HG03442 (cell line): Measurements from ENCODE around the gene MYOD1.
A peak's percentile ranks its signal among the peaks of the same experiment; 100 is the strongest.

Source experiments
- ATAC-seq: cut with Tn5 transposase; IDR thresholded peaks from one replicate; pipeline ENCODE4 v1.9.1; 2021; ENCODE audit warnings: mild to moderate bottlenecking, moderate library complexity; ENCODE audit not compliant: unreplicated experiment

MYOD1 gene

DNA sequence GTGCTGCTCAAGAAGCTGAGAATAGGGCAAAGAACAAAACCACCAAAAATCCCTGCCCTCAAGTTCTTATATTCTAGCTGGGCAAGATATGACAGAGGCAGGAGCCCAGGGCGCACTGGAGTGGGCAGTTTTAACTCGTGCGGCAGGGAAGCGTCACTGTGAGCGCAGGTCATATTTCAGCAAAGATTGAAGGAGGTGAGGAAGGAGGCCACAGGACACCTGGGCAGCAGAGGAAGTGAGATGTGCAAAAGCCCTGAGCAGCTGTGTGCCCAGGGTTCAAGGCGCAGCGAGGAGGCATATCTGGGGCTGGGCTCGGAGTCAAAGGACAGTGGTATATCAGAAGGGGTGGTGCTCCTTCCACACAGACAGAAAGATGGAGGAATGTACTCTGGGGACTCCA, 28.7 kb downstream of the MYOD1 start:
- ATAC-seq, result no peak

DNA sequence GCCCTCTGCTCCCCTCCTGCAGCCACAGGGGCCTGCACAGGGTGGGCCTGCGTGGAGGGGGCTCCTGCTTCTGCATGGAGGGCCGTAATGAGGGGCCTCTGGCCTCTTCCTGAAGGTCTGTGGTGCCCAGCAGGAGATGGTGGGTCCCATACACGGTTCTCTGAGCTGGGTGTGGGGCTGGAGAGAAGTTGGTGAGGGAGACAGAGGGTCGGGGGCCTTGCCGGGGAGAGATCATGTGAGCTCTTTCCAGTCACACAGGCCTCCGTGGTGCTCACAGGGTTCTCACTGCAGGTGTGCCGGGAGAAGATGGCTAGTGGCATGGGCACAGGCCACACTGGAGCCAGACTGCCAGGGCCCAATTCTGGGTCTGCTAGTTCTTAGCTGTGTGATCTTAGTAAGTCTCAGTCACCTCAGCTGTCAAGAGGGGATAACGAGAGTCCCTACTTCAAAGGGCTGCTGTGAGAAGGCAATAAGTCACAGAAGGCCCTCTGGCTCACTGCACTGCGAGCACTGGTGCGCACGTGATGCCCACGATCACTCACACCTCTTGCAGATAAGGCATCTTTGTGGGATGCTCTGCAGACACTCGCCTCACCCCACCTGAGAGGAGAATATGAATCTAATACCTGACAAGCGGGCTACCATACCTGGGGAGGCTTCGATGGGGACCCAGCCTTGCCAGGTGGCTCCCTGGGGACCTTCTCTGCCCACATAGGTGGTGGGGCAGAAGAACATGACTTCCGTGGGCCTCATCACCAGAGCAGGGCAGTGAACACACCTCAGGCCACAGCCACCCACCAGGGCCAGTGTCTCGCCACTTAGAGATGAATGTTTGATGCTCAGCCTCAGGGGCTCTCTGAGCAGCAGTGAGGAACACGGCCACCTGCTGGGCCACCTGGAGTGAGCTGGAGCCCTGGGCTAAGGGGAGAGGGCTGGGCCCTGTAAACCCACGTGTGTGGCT, 29.7 kb downstream of the MYOD1 start:
- ATAC-seq, result no peak

DNA sequence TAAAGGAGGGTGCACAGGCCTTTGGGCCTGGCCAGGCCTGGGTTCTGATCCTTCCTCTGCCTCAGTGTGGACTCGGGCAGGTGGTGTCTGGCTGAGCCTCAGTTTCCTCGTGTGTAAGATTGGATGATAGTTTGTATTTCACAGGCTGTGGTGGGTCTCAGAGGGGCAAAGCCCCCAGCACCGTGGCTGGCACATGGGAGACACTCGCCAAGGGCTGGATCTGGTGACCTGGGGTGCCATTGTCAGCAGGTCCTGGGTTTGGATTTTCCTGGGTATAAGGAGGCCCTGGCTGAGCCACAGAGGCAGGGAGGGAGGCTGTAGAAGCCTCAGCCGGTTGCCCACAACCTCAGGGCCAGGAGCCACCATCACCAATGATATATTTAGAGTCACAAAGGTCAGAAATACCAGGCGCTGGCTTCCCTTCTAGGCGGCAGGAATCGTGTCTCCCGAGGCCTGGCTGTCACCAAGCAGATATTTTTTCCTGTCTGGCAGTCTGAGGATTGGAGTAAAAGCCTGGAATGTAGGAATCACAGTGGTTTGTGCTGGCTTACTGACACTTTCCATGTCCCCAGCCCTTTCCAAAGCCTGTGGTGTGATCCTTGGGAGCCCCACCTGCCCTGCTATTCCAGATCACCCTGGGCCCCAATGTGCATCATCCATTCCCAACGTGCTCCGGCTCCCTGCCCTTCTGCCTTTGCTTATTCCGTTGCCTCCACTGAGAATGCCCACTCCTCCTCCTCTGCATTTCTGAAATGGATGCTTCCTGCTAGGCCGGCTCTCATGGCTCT, 30.8 kb downstream of the MYOD1 start:
- ATAC-seq, result no peak

GRCh38 chr11:17750801-17751165, 31.4 kb downstream of the MYOD1 start:
- no peak for ATAC-seq

GRCh38 chr11:17751558-17751957, 32.2 kb downstream of the MYOD1 start:
- ATAC-seq, result no peak

DNA sequence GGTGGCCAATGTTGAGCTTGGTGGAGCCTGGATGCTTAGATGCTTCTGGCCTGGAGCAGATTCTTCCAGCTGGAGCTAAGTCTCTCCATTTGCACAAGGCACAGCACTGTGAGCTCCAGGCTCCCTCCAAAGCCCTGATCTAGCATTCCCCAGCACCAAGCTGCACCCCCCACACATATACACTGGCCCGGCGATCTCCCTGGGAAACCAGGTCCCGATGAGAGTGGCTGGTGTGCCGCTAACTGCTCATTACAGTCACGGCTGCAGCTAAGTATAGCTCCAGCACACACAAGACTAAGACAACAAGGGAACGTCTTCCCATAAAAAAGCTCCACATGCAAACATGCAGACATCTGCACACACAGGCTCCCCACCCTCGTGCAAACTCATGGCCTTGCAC, 32.8 kb downstream of the MYOD1 start:
- ATAC-seq, result no peak

GRCh38 chr11:17753153-17753552, 33.8 kb downstream of the MYOD1 start:
- ATAC-seq, result no peak

DNA sequence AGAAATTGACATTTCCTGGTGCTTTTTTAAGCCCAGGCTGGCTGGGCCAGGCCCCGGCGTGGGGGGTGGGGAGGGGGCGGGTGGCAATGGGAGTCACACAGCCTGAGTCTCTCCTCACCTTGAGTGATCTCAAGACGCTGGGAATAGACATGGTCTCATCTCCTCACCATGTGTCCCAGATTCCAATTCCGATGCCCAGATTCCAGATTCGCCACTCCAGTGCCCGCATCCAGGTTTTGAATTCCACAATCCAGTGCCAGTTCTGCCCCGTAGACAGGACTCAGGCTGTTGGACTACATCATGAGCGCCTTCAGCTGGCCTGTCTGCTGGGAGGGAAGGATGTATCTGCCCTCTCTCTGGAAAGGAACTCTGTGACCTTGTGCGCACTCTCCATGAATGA, 34.3 kb downstream of the MYOD1 start:
- no peak for ATAC-seq

GRCh38 chr11:17755891-17756290, 36.5 kb downstream of the MYOD1 start:
- no peak for ATAC-seq

GRCh38 chr11:17760102-17761029, 41.0 kb downstream of the MYOD1 start:
- ATAC-seq, result peak; percentile 68

- no peak for ATAC-seq
These were observed 43.1 kb downstream of the MYOD1 start for GRCh38 chr11:17762309-17762974.

DNA sequence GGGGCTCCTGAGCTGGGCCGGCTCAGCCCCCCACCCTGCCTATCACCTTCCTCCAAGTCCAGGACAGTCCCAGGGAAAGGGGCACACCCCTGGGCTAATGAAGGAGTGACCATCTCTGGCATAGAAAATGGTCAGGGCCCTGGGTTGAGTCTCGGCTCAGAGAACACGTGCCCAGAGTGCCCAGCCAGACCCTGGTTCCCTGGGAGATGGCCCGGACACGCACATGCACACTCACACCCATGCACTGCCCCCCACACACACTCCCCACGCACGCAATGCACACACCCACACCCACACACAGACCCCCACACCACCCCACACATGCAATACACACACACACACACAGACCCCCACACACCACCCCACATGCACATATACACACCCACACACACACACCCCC, 43.9 kb downstream of the MYOD1 start:
- ATAC-seq, result no peak

- no peak for ATAC-seq
These were observed 44.3 kb downstream of the MYOD1 start for GRCh38 chr11:17763703-17764102.

- ATAC-seq, result no peak
These were observed 45.3 kb downstream of the MYOD1 start for GRCh38 chr11:17764446-17765218.

DNA sequence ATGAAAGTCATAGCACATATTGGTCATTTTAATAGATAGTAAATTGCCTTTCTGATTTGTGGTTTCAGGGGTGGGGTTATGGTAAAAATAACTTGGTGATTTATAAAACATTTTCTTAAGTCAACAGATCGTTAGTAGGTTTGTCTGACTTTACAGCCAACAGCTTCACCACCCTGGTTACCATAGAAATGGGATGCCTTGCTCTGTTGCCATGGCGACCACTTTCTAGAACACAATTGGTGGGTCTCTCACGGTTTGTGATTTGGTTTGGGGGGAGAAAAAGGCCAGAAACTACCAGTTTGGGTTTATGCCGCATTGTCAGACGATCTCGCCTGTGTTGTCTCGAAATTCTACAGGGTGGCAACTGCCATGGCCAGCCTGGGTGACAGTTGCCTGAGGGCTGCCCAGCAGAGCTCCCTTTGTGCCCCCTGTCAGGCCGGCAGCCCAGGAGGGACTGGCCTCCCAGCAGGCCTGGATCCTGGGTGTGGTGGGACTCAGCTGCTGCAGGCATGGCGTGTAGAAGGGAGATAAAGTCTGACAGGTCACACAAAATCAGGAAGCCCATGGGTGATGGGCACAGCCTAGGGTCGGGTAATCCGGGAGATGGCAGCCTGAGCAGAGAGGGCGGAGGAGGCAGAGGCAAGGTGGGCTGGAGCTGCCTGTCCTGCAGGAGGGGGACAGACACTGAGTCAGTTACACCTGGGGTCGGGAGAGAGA, 46.1 kb downstream of the MYOD1 start:
- ATAC-seq, result no peak

DNA sequence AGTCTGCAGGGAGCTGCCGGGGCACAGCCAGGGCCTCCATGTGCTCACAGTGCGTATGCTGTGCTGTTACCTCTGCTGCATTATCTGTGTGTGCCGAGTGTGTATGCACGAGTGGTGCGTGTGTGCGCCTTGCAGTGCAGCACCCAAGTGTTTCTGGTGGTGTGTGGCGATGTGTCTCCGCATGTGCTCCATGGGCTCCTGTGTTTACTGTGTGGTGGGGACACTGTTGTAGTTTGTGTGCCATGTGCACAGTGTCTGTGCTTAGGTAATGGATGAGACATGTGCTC, 46.6 kb downstream of the MYOD1 start:
- ATAC-seq, result no peak

DNA sequence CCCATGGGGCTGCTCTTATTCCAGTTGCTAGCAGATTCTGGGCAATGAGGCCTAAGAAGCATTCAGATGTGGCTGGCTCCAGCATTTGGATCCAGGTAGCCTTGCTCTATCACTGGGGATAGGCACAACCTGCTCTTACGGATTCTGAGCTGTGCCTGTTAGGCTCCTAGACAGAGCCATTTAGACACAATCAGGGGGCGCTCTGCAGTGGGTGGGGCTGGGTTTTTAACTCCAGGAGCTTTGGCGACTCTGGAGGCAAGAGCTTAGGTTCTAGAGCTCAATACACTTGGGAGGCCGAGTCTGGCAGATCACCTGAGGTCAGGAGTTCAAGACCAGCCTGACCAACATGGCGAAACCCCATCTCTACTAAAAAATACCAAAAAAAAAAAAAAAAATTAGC, 47.2 kb downstream of the MYOD1 start:
- no peak for ATAC-seq

- ATAC-seq, result no peak
These were observed 48.0 kb downstream of the MYOD1 start for GRCh38 chr11:17767301-17767885.

GRCh38 chr11:17767914-17768313, 48.5 kb downstream of the MYOD1 start:
- no peak for ATAC-seq
